ENCODE measurements around the gene KATNBL1. TPM values are rescaled to one million over a fixed set of nuclear protein-coding genes. Genes with fewer than 3 reads are reported as not detected.
"Not testable (repeated sequence)": the region's sequence is repeated elsewhere in the genome, so short reads cannot be mapped to it uniquely, and the experiment has no call there.

KATNBL1 gene
- total and polyA plus RNA-seq, 4 donors, result 6.4 to 26.2 (median 22.0) TPM

- Histone ChIP-seq H3K9ac (ENCODE audit: low read depth in 1 of 2, low read length in 2 of 2) (no peak overlapping the region), H3K4me3 (ENCODE audit: low read depth in 1 of 3, low read length in 3 of 3) (no peak overlapping the region), H3K27me3 (ENCODE audit: control insufficient read depth in 4 of 4, insufficient read depth in 4 of 4, low read length in 3 of 4) (no peaks in the 10 kb centered on the region), H3K4me1 (ENCODE audit: control insufficient read depth in 4 of 4, insufficient read depth in 4 of 4, low read length in 3 of 4) (no peaks in the 10 kb centered on the region), H3K9me3 (ENCODE audit: control insufficient read depth in 4 of 4, low read length in 3 of 4) (no peaks in the 10 kb centered on the region), H3K36me3 (ENCODE audit: control insufficient read depth in 4 of 4, insufficient read depth in 3 of 4, low read depth in 1 of 4, low read length in 3 of 4) (no peaks in the 10 kb centered on the region), H3K27ac (ENCODE audit: low read depth in 1 of 2, low read length in 2 of 2) (no peak overlapping the region)
- no peak for TF ChIP-seq FOXA2 (IDR thresholded peaks at IDR 0.05)
- TF ChIP-seq CTCF (IDR thresholded peaks at IDR 0.05; ENCODE audit: low read depth, low read length, missing input control), result no peak
- no peak for DNase-seq (ENCODE audit: low spot score)
- WGBS, result 80% methylated on average over 6 of the region's 6 CpGs
These were observed 87.1 kb downstream of the KATNBL1 start for GRCh38 chr15:34122771-34123183.

GRCh38 chr15:34121786-34122185, 88.1 kb downstream of the KATNBL1 start:
- WGBS, result 81% methylated on average over 12 of the region's 12 CpGs
- DNase-seq (ENCODE audit: low spot score); H3K4me3 ChIP-seq (ENCODE audit: low read depth in 1 of 3, low read length in 3 of 3); H3K27ac ChIP-seq (ENCODE audit: low read depth in 1 of 2, low read length in 2 of 2); H3K9me3 ChIP-seq (ENCODE audit: control insufficient read depth in 4 of 4, low read length in 3 of 4); H3K4me1 ChIP-seq (ENCODE audit: control insufficient read depth in 4 of 4, insufficient read depth in 4 of 4, low read length in 3 of 4); H3K9ac ChIP-seq (ENCODE audit: low read depth in 1 of 2, low read length in 2 of 2); H3K27me3 ChIP-seq (ENCODE audit: control insufficient read depth in 4 of 4, insufficient read depth in 4 of 4, low read length in 3 of 4); H3K36me3 ChIP-seq (ENCODE audit: control insufficient read depth in 4 of 4, insufficient read depth in 3 of 4, low read depth in 1 of 4, low read length in 3 of 4): not testable (repeated sequence)

- not testable (repeated sequence) for H3K27me3 ChIP-seq (ENCODE audit: control insufficient read depth in 4 of 4, insufficient read depth in 4 of 4, low read length in 3 of 4); DNase-seq (ENCODE audit: low spot score); H3K4me3 ChIP-seq (ENCODE audit: low read depth in 1 of 3, low read length in 3 of 3); H3K27ac ChIP-seq (ENCODE audit: low read depth in 1 of 2, low read length in 2 of 2); H3K36me3 ChIP-seq (ENCODE audit: control insufficient read depth in 4 of 4, insufficient read depth in 3 of 4, low read depth in 1 of 4, low read length in 3 of 4); H3K4me1 ChIP-seq (ENCODE audit: control insufficient read depth in 4 of 4, insufficient read depth in 4 of 4, low read length in 3 of 4); H3K9me3 ChIP-seq (ENCODE audit: control insufficient read depth in 4 of 4, low read length in 3 of 4); H3K9ac ChIP-seq (ENCODE audit: low read depth in 1 of 2, low read length in 2 of 2)
- WGBS, result 69% methylated on average over 2 of the region's 2 CpGs
These were observed 89.5 kb downstream of the KATNBL1 start for GRCh38 chr15:34120420-34120819.

GRCh38 chr15:34119291-34119690, 90.6 kb downstream of the KATNBL1 start:
- Histone ChIP-seq H3K4me1 (ENCODE audit: control insufficient read depth in 4 of 4, insufficient read depth in 4 of 4, low read length in 3 of 4) (peaks cover 0 to 8% (median 6%) of the 10 kb centered on the region in 4 donors), H3K9ac (ENCODE audit: low read depth in 1 of 2, low read length in 2 of 2) (no peak overlapping the region), H3K9me3 (ENCODE audit: control insufficient read depth in 4 of 4, low read length in 3 of 4) (no peaks in the 10 kb centered on the region), H3K27ac (ENCODE audit: low read depth in 1 of 2, low read length in 2 of 2) (no peak overlapping the region), H3K36me3 (ENCODE audit: control insufficient read depth in 4 of 4, insufficient read depth in 3 of 4, low read depth in 1 of 4, low read length in 3 of 4) (no peaks in the 10 kb centered on the region), H3K27me3 (ENCODE audit: control insufficient read depth in 4 of 4, insufficient read depth in 4 of 4, low read length in 3 of 4) (no peaks in the 10 kb centered on the region), H3K4me3 (ENCODE audit: low read depth in 1 of 3, low read length in 3 of 3) (no peak overlapping the region)
- no peak for DNase-seq (ENCODE audit: low spot score)
- 78% methylated on average over 4 of the region's 4 CpGs for WGBS
- TF ChIP-seq GABPA (IDR thresholded peaks at IDR 0.05 in 1 of 2, conservative IDR thresholded peaks at IDR 0.05 in 1 of 2) (no peak), RXRA (IDR thresholded peaks at IDR 0.05) (no peak), REST (IDR thresholded peaks at IDR 0.05) (no peak), HNF4A (conservative IDR thresholded peaks at IDR 0.05) (no peak), JUND (IDR thresholded peaks at IDR 0.05) (no peak), TAF1 (conservative IDR thresholded peaks at IDR 0.05) (no peak), ZBTB33 (IDR thresholded peaks at IDR 0.05) (no peak), CTCF (IDR thresholded peaks at IDR 0.05; ENCODE audit: low read depth, low read length, missing input control) (no peak), ATF3 (IDR thresholded peaks at IDR 0.05) (no peak), MAX (IDR thresholded peaks at IDR 0.05) (no peak), FOXA2 (IDR thresholded peaks at IDR 0.05) (no peak)
